Fibroblast of skin of scalp (primary cell): ENCODE data around the gene SUN1. TPM values are rescaled to one million over a fixed set of nuclear protein-coding genes. Genes with fewer than 3 reads are reported as not detected.
A peak's percentile ranks its signal among the peaks of the same experiment; 100 is the strongest.
"Not testable (repeated sequence)": the region's sequence is repeated elsewhere in the genome, so short reads cannot be mapped to it uniquely, and the experiment has no call there.

Experiments used
- DNase-seq: peaks from one replicate; pipeline ENCODE4 v3.0.0-alpha.2; 2013
- polyA plus RNA-seq, 2 experiments: library from polyadenylated mRNA; unstranded; fragments of 120-200 nt; gene quantifications; one replicate each; pipeline ENCODE4 v1.2.1, GENCODE V29; 2013; ENCODE audit not compliant: insufficient read length in 2 of 2

SUN1 gene
- 78.3 TPM for polyA plus RNA-seq (2013, experiment 1 of 2; ENCODE audit: insufficient read length)
- 78.8 TPM for polyA plus RNA-seq (2013, experiment 2 of 2; ENCODE audit: insufficient read length)

- DNase-seq, result peak; percentile 25
These were observed at the start of gene SUN1 for GRCh38 chr7:832167-832967. SUN1 (plus strand) TSS chr7:832476; CDS start chr7:832525, 49 bp downstream.

DNA sequence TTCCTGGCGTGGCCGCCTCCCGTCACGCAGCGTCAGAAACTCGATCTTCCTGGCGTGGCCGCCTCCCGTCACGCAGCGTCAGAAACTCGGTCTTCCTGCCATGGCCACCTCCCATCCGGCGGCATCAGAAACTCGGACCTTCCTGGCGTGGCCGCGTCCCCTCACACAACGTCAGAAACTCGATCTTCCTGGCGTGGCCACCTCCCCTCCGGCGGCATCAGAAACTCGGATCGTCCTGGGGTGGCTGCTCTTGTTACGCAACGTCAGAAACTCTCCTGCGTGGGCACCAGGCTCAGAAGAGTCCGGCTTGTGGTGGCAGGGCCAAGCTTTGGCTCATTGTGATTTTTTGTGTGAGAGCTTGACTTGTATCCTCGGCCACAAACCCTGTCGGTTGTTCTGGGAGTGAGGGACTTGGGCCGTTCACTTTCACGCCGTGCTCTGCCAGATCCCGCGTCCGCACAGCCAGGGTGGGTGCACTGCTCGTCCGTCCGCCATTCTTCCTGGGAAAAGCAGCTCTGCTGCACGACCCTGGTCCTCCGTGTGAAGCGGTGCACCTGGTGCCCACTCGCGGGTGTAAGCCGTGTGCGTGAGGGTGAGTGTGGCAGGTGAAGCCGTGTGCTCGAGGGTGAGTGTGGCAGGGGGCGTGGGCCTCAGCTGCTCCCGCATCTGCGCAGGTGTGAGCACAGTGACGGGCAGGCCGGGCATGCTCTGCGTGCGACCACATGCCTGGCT is 49.4 kb upstream of the SUN1 start:
- DNase-seq, result no peak

DNA sequence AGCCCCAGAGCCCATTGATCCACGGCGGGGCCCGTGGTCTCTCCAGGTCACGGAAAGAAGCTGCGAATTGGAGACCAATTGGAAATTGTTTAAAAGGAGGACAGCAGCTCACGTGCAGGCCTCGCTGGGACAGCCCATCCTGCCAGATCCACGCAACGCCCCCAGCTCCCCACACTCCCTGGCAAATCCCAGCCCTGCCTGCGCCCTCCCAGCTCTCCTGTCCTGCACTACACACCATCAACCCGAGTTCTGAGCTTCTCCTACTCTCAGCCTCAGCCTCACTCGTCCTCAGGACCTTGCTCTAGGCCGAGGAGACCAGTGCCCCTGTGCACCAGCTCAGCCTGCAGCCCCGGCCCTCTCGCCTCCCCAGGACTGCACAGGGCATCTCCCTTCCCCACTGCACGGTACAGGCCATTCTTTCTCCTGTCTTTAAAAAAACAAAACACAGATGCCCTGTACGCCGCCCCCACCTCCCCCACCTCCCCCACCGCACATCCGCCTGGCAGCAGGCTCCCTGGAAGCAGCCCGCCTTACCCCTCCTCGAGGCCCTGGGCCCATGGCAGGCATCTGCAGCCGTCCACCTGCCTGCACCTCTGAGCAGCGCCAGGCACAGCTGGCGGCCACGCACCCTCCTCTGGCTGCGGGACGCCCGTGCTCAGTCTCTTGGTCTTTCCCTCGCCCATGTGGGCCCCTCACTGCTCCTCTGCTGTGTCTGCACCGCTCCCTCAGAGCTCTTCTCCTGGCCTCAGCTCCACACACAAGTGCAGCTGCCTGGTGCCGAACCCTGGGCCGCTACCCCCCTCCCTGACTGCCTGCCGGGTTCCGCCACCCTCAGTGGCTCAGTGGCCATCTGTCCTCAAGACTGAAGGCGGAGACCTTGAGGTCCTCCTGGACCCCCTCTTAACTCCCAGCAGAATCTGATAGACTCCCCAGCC is 48.5 kb upstream of the SUN1 start:
- no peak for DNase-seq

DNA sequence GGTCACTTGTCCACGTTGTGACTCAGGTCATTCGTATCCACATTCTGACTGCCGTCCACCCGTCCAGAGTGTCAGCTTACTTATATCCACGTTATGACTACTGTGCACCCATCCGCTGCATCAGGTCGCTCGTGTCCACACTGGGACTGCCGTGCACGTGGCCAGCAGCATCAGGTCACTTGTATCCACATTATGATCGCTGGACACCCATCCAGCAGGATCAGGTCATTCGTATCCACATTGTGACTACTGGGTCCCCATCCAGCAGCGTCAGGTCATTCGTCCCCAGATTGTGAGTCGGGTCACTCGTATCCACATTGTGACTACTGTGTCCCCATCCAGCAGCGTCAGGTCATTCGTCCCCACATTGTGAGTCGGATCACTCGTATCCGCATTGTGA is 47.3 kb upstream of the SUN1 start:
- DNase-seq, result no peak

GRCh38 chr7:785416-785815 is 46.9 kb upstream of the SUN1 start:
- DNase-seq, result no peak

DNA sequence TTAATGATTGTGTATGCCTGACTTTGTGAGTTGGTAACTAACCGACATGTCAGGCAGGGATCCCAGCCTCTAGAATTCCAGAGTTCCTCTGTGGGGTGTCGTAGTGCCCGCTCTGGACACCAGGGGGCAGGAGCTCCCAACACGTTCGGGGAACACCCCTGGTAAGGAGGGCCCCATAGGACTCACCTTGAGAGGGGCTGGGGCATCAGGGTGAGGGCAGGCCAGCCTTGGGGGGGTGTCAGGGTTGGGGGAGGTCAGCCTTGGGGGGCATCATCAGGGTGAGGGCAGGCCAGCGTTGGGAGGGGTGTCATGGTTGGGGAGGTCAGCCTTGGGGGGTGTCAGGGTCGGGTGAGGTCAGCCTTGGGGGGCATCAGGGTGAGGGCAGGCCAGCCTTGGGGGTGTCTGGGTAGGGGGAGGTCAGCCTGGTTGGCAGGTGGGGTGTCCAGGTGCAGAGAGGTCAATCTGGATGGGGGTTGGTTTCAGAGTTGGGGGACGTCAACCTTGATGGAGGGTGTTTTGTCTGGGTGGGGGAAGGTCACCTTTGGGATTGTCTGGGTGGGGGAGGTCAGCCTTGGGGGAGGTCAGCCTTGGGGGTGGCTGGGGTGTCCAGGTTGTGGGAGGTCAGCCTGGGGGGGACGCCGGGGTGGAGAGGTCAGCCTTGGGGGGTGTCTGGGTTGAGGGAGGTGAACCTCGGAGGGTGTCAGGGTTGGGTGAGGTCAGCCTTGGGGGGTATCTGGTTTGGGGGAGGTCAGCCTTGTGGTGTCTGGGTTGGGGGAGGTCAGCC is 45.6 kb upstream of the SUN1 start:
- DNase-seq, result peak; percentile 56

DNA sequence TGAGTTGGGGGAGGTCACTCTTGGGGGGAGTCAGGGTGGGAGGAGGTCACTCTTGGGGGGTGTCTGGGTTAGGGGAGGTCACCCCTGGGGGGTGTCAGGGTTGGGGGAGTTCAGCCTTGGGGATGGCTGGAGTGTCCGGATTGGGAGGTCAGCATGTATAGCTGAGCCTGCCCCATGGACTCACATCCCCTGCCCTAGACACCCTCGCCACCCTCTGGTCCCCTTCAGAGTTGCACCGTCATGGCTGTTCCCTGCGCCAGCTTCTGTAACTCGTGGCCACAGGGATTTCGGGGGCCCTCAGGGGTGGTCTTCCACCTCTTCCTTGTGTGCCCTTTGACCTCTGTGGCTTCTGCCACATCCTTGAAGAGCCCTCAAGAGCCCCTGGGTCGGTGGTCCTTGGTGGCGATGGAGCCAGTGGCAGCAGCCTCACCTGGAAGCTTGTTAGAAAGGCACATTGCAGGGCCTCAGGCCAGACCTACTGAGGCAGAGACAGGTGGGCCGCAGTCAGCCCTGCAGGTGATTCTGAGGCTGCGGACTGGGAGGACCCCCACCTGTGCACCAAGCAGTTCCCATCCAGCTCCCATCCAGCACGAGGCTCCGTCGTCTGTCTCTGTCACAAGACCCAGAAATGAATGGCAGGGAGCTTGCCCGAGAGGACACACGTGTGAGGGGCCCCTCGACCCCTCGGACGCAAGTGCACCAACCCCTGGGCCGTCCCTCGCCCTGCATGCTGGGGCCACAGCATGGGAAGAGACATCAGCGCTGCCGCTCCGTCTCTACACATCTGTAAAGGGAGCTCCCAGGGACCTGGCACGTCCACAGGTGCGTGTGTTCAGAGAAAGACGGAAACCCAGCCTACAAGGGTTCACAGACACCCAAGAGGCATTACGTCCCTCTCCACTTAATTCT is 44.7 kb upstream of the SUN1 start:
- DNase-seq, result no peak

- no peak for DNase-seq
These were observed 40.8 kb upstream of the SUN1 start for GRCh38 chr7:791519-791918.

DNA sequence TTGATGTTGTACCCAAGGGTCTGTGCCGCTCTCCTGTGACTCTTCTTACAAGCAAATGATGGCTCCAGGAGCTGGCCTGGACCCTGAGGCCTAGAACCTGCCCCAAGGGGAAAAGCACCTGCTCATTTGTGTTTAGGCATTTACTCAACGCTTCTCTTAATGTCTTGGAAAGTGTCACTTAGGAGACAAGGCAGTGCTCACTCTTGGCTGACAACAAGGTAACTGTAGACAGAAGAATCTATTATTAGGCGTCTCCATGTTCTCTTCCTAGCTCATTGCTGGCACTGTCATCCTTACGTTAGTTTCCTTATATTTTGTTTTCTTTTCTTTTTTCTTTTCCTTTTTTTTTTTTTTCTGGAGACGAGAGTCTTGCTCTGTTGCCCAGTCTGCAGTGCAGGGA is 38.1 kb upstream of the SUN1 start:
- DNase-seq, result no peak

DNA sequence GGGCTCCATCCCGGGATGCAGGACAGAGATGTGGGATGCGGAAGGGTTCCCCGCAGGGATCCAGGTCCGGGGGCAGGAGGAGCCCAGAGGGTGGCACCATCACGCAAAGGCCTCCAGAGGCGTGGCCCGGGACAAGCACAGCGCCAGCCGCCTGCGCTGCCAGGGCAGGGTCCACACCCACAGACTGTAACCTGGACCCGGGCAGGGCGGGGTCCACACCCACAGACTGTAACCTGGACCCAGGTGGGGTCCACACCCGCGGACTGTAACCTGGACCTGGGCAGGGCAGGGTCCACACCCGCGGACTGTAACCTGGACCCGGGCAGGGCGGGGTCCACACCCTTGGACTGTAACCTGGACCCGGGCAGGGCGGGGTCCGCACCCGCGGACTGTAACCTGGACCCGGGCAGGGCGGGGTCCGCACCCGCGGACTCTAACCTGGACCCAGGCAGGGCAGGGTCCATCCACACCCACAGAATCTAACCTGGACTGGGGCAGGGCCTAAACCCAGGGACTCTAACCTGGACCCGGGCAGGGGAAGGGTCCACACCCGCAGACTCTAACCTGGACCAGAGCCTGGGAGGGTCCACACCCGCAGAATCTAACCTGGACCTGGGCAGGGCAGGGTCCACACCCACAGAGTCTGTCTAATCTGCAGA is 37.5 kb upstream of the SUN1 start:
- no peak for DNase-seq

- not testable (repeated sequence) for DNase-seq
These were observed 35.7 kb upstream of the SUN1 start for GRCh38 chr7:796434-797169.

DNA sequence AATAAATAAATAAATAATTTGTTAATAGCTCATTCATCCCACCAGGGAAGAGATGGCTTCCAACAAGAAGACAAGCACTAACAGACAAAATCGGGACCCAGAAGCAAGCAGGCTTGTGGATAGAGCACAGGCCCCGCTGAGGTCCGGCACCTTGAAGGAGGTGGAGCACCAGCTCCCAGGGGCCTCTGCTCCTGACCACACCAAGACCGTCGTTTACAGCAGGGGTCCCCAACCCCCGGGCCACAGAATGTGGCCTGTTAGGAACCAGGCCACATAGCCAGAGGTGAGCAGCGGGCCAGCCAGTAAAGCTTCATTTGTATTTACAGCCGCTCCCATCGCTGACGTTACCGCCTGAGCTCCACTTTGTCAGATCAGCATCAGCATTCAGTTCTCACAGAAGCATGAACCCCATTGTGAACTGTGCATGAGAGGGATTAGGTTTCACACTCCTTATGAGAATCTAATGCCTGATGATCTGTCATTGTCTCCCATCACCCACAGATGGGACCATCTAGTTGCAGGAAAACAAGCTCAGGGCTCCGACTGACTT is 33.3 kb upstream of the SUN1 start:
- no peak for DNase-seq

- no peak for DNase-seq
These were observed 31.6 kb upstream of the SUN1 start for GRCh38 chr7:800692-801091.

DNA sequence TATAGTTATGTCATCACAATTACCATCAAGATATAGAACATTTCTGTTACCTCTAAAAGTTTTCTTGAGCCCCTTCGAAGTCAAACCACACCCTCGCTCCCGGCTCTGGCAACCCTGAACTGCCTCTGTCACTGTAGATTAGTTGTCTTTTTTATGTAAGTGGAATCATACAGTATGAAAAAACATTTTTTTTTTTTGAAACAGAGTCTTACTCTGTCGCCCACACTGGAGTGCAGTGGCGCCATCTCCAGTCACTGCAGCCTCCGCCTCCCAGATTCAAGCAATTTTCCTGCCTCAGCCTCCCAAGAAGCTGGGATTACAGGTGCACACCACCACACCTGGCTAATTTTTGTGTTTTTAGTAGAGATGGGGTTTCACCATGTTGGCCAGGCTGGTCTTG is 30.9 kb upstream of the SUN1 start:
- DNase-seq, result not testable (repeated sequence)

DNA sequence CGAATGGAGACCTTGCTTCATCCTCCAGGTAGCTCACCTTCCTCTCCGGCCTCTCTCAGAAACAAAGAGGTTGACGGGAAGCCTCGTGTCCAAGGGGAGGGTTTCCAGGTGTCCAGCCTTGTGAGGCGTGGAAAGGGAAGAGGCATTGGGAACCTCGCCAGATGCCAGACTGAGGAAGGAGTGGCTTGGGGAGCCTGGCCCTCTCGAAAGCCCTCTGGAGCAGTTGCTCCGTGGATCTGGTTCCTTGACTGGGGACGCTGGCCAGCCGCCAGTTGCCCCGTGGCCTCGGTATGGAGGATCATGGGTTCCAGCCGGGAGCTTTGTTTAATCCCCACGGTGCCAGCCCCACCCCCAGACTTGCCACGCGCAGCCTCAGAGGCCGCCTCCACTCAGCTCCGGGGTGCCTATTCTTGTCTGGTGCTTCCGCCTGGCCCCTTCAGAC is 30.3 kb upstream of the SUN1 start:
- DNase-seq, result no peak

GRCh38 chr7:802500-803242 is 29.6 kb upstream of the SUN1 start:
- no peak for DNase-seq

GRCh38 chr7:803243-803635 is 29.0 kb upstream of the SUN1 start:
- no peak for DNase-seq

DNA sequence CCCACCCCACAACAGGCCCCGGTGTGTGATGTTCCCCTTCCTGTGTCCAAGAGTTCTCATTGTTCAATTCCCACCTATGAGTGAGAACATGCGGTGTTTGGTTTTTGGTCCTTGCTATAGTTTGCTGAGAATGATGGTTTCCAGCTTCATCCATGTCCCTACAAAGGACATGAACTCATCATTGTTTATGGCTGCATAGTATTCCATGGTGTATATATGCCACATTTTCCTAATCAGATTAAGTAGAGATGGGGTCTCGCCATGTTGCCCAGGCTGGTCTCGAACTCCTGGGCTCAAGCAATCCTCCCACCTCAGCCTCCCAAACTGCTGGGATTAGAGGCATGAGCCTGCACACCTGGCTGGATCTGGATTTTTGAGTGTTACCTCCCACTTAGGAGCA is 28.5 kb upstream of the SUN1 start:
- DNase-seq, result not testable (repeated sequence)
